Measurements from ENCODE around the gene HES3. TPM values are rescaled to one million over a fixed set of nuclear protein-coding genes. Genes with fewer than 3 reads are reported as not detected.

The HES3 gene
- total and polyA plus RNA-seq, 2 donors (not counting 1 experiment from before 2014, with no cell fraction given): not detected

DNA sequence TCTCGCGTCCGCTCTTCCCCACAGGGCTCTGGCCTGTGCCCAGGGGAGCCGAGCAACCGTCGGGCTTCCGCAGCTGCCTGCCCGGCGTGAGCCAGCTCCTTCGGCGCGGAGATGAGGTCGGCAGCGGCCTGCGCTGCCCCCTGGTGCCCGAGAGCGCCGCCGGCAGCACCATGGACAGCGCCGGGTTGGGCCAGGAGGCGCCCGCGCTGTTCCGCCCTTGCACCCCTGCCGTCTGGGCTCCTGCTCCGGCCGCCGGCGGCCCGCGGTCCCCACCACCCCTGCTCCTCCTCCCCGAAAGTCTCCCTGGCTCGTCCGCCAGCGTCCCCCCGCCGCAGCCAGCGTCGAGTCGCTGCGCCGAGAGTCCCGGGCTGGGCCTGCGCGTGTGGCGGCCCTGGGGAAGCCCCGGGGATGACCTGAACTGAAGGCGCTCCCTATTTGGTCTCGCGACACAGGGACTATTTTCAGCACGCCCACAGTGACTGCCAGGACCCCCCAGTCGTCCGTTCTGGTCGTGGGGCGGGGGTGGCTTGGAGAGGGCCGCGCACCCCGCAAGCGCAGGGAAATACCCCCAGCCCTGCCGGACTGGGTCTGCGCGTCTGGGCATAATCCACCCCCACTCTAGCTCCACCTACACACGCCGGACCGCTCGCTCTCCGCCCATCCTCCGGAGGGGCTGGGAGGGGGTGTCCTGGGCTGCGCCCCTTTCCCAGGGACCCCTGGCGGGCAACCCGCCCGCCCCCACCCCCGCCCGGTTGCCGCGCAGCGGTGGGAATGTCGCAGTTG, 1.3 kb downstream of the HES3 start:
- Histone ChIP-seq H2AFZ (ENCODE audit: insufficient read depth, low read depth, low read length, poor library complexity, severe bottlenecking) (no peak overlapping the region), H3K4me3 (ENCODE audit: control extremely low read depth in 1 of 5, extremely low read depth in 1 of 5, insufficient read depth in 1 of 5, low read depth in 2 of 5, low read length in 4 of 5) (no peak overlapping the region), H3K9ac (ENCODE audit: low read length) (no peak overlapping the region), H3K79me2 (ENCODE audit: control insufficient read depth, insufficient read depth, low read length) (no peaks in the 10 kb centered on the region), H3K4me1 (ENCODE audit: control insufficient read depth in 2 of 2, insufficient read depth in 2 of 2, low read length in 2 of 2) (peaks cover 33% of the 10 kb centered on the region in 2 donors), H3K36me3 (replicated peaks in 1 of 2; ENCODE audit: control extremely low read depth in 1 of 2, control insufficient read depth in 1 of 2, extremely low read depth in 1 of 2, insufficient read depth in 2 of 2, low read length in 1 of 2) (no peaks in the 10 kb centered on the region), H3K9me3 (ENCODE audit: control extremely low read depth in 1 of 3, control insufficient read depth in 2 of 3, insufficient read depth in 1 of 3, low read length in 2 of 3) (peaks cover 0 to 34% (median 0%) of the 10 kb centered on the region in 3 donors), H3K27ac (ENCODE audit: low read length in 2 of 2) (no peak overlapping the region), H4K20me1 (ENCODE audit: control insufficient read depth, insufficient read depth, low read length, poor library complexity, severe bottlenecking) (peaks cover 6% of the 10 kb centered on the region), H3K27me3 (replicated peaks in 1 of 4; ENCODE audit: control extremely low read depth in 1 of 4, control insufficient read depth in 3 of 4, insufficient read depth in 4 of 4, low read length in 3 of 4) (peaks cover 0 to 81% (median 45%) of the 10 kb centered on the region in 4 experiments), H3K4me2 (replicated peaks; ENCODE audit: low read depth, low read length, poor library complexity, severe bottlenecking) (peak overlapping the region; percentile 54)
- ATAC-seq (ENCODE audit: low read depth) (peak; percentile 78), DNase-seq (peak; percentile 84)
- ChIA-PET POLR2A (no interaction called here), CTCF (interaction anchor here (0.6 to 4.7 kb wide), 15 partner anchors 8 to 735 kb away, joined by 3 to 51 read pairs (median 4); partner anchors contain the start of genes ACOT7 and ICMT)
- intact Hi-C loops (cut with micrococcal nuclease): loop anchor here (5.0 kb wide), 1 partner anchor 97 kb away; no protein-coding TSS in a partner anchor
- H3K9me3 Mint-ChIP-seq (ENCODE audit: insufficient read depth): no peaks in the 10 kb centered on the region
- H3K4me1 Mint-ChIP-seq: peaks cover 20% of the 10 kb centered on the region
- H3K4me3 Mint-ChIP-seq: no peak overlapping the region
- WGBS (ENCODE audit: insufficient coverage): 1% methylated on average over 72 of the region's 79 CpGs
- no peak overlapping the region for H3K27ac Mint-ChIP-seq
- peaks cover 40% of the 10 kb centered on the region for H3K27me3 Mint-ChIP-seq
- TF ChIP-seq, protein P1, sequence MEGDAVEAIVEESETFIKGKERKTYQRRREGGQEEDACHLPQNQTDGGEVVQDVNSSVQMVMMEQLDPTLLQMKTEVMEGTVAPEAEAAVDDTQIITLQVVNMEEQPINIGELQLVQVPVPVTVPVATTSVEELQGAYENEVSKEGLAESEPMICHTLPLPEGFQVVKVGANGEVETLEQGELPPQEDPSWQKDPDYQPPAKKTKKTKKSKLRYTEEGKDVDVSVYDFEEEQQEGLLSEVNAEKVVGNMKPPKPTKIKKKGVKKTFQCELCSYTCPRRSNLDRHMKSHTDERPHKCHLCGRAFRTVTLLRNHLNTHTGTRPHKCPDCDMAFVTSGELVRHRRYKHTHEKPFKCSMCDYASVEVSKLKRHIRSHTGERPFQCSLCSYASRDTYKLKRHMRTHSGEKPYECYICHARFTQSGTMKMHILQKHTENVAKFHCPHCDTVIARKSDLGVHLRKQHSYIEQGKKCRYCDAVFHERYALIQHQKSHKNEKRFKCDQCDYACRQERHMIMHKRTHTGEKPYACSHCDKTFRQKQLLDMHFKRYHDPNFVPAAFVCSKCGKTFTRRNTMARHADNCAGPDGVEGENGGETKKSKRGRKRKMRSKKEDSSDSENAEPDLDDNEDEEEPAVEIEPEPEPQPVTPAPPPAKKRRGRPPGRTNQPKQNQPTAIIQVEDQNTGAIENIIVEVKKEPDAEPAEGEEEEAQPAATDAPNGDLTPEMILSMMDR (IDR thresholded peaks at IDR 0.05): peak; percentile 72
- peak; percentile 63 for TF ChIP-seq EZH2 (IDR thresholded peaks at IDR 0.05; ENCODE audit: borderline replicate concordance, insufficient read depth, low read depth, low read length, poor library complexity, severe bottlenecking)
